GM12892 (cell line): ENCODE results near the gene LEMD2.

Experiments used
- POLR2A ChIP-seq: IDR thresholded peaks from 2 replicates; pipeline ENCODE4 v1.6.1; 2011; ENCODE audit warnings: low read depth, low read length, control low read depth
- POLR2AphosphoS5 ChIP-seq: IDR thresholded peaks from 2 replicates; pipeline ENCODE4 v1.6.1; 2011; ENCODE audit warnings: low read depth, low read length, control low read depth
- TAF1 ChIP-seq: IDR thresholded peaks from 2 replicates; pipeline ENCODE4 v1.6.1; 2011; ENCODE audit warnings: low read depth, mild to moderate bottlenecking, control low read depth, low read length, borderline replicate concordance

DNA sequence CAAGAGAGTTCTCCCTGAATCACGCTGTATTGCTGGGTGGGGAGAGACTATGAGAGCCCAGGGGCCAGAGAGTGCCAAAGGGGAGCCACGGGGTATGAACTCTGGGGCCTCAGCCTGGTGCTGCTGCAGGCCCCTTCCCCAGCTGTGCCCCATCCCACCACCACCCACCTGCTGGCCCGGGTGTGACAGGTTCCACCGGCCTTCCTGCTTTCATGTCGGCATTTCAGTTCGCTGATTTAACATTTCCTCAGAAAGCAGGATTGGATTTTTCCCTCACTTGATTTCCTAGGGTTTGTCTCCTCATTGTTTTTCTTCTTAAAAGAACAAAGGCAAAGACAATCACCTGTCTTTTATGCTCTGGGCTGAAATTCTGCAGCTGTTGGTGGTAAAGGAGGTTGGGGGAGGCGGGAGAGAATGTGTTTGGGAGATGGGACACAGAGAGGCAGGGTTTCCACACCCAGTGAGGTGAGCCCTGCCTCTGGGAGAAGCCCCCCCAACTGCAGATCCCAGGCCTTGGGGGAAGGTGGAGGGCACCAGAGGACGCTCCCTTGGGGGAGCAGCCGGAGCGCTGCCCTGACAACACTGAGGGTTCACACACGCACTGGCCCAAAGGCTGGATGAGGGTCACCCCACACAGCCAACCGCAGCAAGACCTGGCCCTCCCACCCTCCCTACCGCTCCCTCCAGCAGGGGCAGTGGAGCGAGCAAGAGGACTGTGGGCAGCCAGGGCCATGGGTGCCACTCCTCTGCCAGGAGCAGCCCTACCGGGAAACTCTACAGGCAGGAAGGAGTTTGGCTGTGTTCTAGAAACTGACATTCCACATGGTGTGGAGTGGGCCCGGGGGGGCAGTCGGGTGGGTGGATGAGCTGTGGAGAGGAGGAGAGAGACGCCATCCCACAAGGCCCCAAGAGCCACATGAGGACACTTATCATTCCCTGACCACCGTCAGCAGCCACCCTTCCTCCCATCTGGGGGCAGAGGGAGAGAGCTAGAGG lies 25.4 kb upstream of the LEMD2 start:
- TF ChIP-seq TAF1 (no peak), POLR2A (no peak), POLR2AphosphoS5 (no peak)
